ENCODE measurements around the gene RPL37. TPM values are rescaled to one million over a fixed set of nuclear protein-coding genes. Genes with fewer than 3 reads are reported as not detected.

Gene RPL37
- total RNA-seq, 4 donors from 2014 or later = 92.6 to 258 (median 191) TPM

- H3K27me3 ChIP-seq = no peaks in the 10 kb centered on the region
- H3K36me3 ChIP-seq = peaks cover 0 to 69% (median 2%) of the 10 kb centered on the region in 3 donors
- no peak for DNase-seq
- H3K9me3 ChIP-seq = no peaks in the 10 kb centered on the region
- no peak overlapping the region for H3K27ac ChIP-seq
- no peak overlapping the region for H3K4me3 ChIP-seq
- peaks cover 0 to 23% (median 4%) of the 10 kb centered on the region in 4 donors for H3K4me1 ChIP-seq
- no peak for TF ChIP-seq POLR2A (IDR thresholded peaks at IDR 0.05)
- TF ChIP-seq CTCF (IDR thresholded peaks at IDR 0.05) = no peak
Observed at GRCh38 chr5:40831346-40832210, 3.4 kb downstream of the RPL37 start.

- TF ChIP-seq POLR2A (IDR thresholded peaks at IDR 0.05) (no peak), CTCF (IDR thresholded peaks at IDR 0.05) (no peak)
- no peak overlapping the region for H3K4me3 ChIP-seq
- no peak overlapping the region for H3K27ac ChIP-seq
- no peaks in the 10 kb centered on the region for H3K27me3 ChIP-seq
- peaks cover 0 to 18% (median 4%) of the 10 kb centered on the region in 4 donors for H3K4me1 ChIP-seq
- no peak for DNase-seq
- H3K36me3 ChIP-seq = peaks cover 0 to 71% (median 2%) of the 10 kb centered on the region in 3 donors
- no peaks in the 10 kb centered on the region for H3K9me3 ChIP-seq
Observed at GRCh38 chr5:40829748-40830533, 5.1 kb downstream of the RPL37 start.

GRCh38 chr5:40828690-40829661, 6.0 kb downstream of the RPL37 start:
- H3K36me3 ChIP-seq = peaks cover 0 to 71% (median 2%) of the 10 kb centered on the region in 3 donors
- TF ChIP-seq POLR2A (IDR thresholded peaks at IDR 0.05) (no peak), CTCF (IDR thresholded peaks at IDR 0.05) (no peak)

GRCh38 chr5:40828021-40828631, 6.9 kb downstream of the RPL37 start:
- no peak overlapping the region for H3K4me3 ChIP-seq

More at GRCh38 chr5:40828690-40829661, 6.0 kb downstream of the RPL37 start:
- Histone ChIP-seq H3K4me3 (no peak overlapping the region), H3K27ac (no peak overlapping the region), H3K4me1 (peaks cover 0 to 15% (median 3%) of the 10 kb centered on the region in 4 donors), H3K27me3 (no peaks in the 10 kb centered on the region), H3K9me3 (no peaks in the 10 kb centered on the region)
- no peak for DNase-seq

More at GRCh38 chr5:40828021-40828631, 6.9 kb downstream of the RPL37 start:
- no peaks in the 10 kb centered on the region for H3K9me3 ChIP-seq
- no peak overlapping the region for H3K27ac ChIP-seq
- peaks cover 0 to 7% (median 0%) of the 10 kb centered on the region in 4 donors for H3K4me1 ChIP-seq
- peaks cover 0 to 68% (median 2%) of the 10 kb centered on the region in 3 donors for H3K36me3 ChIP-seq
- DNase-seq = no peak
- TF ChIP-seq POLR2A (IDR thresholded peaks at IDR 0.05) = no peak
- TF ChIP-seq CTCF (IDR thresholded peaks at IDR 0.05) = no peak
- H3K27me3 ChIP-seq = no peaks in the 10 kb centered on the region

Measured in Peyer's patch (tissue), 4 donors.